GM12878 (cell line): Measurements from ENCODE around the gene PHC3.

Experiments used
- CREM ChIP-seq: IDR thresholded peaks from 2 replicates; pipeline ENCODE4 v1.6.1; 2014; ENCODE audit warnings: antibody characterized with exemption, low read depth
- FOXK2 ChIP-seq: fragments of 450-650 bp; IDR thresholded peaks from 2 replicates; pipeline ENCODE4 v1.6.1; 2017; ENCODE audit warnings: mild to moderate bottlenecking, moderate library complexity
- HDAC2 ChIP-seq: fragments of 200-600 bp; sonication (generic); IDR thresholded peaks from 2 replicates; pipeline ENCODE4 v1.6.1; 2017
- JUNB ChIP-seq: IDR thresholded peaks from 2 replicates; pipeline ENCODE4 v1.6.1; 2016; ENCODE audit warnings: antibody characterized with exemption, mild to moderate bottlenecking
- POLR2A ChIP-seq: IDR thresholded peaks from 2 replicates; pipeline ENCODE4 v1.6.1; 2011; ENCODE audit warnings: low read depth, mild to moderate bottlenecking, low read length
- POLR2AphosphoS5 ChIP-seq: IDR thresholded peaks from 2 replicates; pipeline ENCODE4 v1.6.1; 2011; ENCODE audit warnings: mild to moderate bottlenecking, low read length, inconsistent platforms
- SMARCA5 ChIP-seq: fragments of 450-650 bp; IDR thresholded peaks from 2 replicates; pipeline ENCODE4 v1.6.1; 2017; ENCODE audit warnings: mild to moderate bottlenecking
- SRF ChIP-seq, 2 experiments: IDR thresholded peaks; 2 replicates each; pipeline ENCODE4 v1.6.1; 2011; ENCODE audit warnings: low read depth in 2 of 2, low read length in 2 of 2, mild to moderate bottlenecking in 1 of 2, moderate library complexity in 1 of 2
- TF ChIP-seq, protein P1 (sequence below): IDR thresholded peaks from 2 replicates; pipeline ENCODE4 v1.6.1; 2011; ENCODE audit warnings: low read depth, low read length, improper control_type of control experiment, borderline replicate concordance
- TF ChIP-seq, protein P2 (sequence below), 3 experiments: IDR thresholded peaks in 2 of 3; conservative IDR thresholded peaks in 1 of 3; 2 replicates each; pipeline ENCODE4 v1.5.1; 2011; ENCODE audit warnings: low read depth in 3 of 3, low read length in 3 of 3, mild to moderate bottlenecking in 3 of 3, control low read depth in 2 of 3, moderate library complexity in 2 of 3, inconsistent platforms in 1 of 3, mixed read lengths in 1 of 3; ENCODE audit not compliant: control insufficient read depth in 2 of 3, insufficient read depth in 1 of 3; ENCODE audit errors: extremely low read depth in 1 of 3

- TF ChIP-seq SRF (IDR thresholded peaks at IDR 0.05; ENCODE audit: low read depth in 2 of 2, low read length in 2 of 2) (no peak), POLR2AphosphoS5 (no peak), SMARCA5 (no peak), FOXK2 (no peak), CREM (no peak), POLR2A (no peak), JUNB (no peak), HDAC2 (no peak)
- TF ChIP-seq, protein P1, sequence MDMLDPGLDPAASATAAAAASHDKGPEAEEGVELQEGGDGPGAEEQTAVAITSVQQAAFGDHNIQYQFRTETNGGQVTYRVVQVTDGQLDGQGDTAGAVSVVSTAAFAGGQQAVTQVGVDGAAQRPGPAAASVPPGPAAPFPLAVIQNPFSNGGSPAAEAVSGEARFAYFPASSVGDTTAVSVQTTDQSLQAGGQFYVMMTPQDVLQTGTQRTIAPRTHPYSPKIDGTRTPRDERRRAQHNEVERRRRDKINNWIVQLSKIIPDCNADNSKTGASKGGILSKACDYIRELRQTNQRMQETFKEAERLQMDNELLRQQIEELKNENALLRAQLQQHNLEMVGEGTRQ, result no peak
- TF ChIP-seq, protein P2, sequence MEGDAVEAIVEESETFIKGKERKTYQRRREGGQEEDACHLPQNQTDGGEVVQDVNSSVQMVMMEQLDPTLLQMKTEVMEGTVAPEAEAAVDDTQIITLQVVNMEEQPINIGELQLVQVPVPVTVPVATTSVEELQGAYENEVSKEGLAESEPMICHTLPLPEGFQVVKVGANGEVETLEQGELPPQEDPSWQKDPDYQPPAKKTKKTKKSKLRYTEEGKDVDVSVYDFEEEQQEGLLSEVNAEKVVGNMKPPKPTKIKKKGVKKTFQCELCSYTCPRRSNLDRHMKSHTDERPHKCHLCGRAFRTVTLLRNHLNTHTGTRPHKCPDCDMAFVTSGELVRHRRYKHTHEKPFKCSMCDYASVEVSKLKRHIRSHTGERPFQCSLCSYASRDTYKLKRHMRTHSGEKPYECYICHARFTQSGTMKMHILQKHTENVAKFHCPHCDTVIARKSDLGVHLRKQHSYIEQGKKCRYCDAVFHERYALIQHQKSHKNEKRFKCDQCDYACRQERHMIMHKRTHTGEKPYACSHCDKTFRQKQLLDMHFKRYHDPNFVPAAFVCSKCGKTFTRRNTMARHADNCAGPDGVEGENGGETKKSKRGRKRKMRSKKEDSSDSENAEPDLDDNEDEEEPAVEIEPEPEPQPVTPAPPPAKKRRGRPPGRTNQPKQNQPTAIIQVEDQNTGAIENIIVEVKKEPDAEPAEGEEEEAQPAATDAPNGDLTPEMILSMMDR (IDR thresholded peaks at IDR 0.05 in 2 of 3, conservative IDR thresholded peaks at IDR 0.05 in 1 of 3; ENCODE audit: control insufficient read depth in 2 of 3, extremely low read depth in 1 of 3, insufficient read depth in 1 of 3, low read depth in 3 of 3, low read length in 3 of 3), result no peak
Measured at GRCh38 chr3:170179432-170179831, 2.1 kb downstream of the PHC3 start.
